HG03280 (cell line): Measurements from ENCODE around the gene ARL4D.
"Not testable (repeated sequence)": the region's sequence is repeated elsewhere in the genome, so short reads cannot be mapped to it uniquely, and the experiment has no call there.

ENCODE experiments used
- ATAC-seq: cut with Tn5 transposase; IDR thresholded peaks from one replicate; pipeline ENCODE4 v1.9.1; 2021; ENCODE audit warnings: mild to moderate bottlenecking, moderate library complexity; ENCODE audit not compliant: unreplicated experiment

ARL4D gene

DNA sequence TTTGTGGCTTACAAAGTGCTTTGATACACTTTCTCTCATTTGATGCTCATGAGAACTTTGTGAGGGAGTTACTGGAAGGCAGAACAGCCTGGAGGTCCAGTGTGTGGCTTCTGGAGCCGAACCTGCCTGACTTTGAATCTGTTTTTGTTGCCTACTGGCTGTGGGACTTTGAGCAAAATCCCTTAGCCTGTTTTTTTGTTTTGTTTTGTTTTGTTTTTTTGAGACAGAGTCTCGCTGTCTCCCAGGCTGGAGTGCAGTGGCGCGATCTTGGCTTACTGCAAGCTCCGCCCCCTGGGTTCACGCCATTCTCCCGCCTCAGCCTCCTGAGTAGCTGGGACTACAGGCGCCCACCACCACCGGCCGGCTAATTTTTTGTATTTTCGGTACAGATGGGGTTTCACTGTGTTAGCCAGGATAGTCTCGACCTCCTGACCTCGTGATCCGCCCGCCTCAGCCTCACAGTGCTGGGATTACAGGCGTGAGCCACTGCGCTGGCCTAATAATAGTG is 20.6 kb downstream of the ARL4D start:
- ATAC-seq: not testable (repeated sequence)

DNA sequence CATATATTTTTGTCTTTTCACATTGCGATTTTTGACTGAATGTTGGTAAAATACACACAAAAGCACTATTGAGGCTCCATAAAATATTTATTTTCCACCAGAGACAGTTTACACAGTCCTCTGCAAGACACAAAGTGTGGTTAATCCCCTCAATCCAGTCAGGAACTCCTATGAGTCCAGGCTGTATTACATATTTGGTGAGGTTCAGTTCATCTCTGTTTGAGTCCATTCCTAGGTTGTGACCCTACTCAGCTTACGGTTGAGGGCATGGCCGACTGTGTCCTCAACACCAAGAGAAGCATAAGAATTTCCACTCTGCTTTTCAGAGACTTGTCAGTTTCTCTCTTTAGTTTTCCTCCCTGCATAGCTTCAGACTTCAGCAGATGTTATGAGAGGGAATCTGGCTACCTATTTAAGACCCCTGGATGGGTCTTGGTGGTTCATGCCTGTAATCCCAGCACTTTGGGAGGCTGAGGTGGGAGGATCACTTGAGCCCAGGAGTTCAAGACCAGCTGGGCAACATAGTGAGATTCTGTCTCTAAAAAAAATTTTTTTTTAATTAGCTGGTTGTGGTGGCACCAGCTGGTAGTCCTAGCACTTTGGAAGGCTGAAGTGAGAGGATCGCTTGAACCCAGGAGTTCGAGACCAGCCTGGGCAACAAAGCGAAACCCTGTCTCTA is 25.1 kb downstream of the ARL4D start:
- ATAC-seq: no peak

DNA sequence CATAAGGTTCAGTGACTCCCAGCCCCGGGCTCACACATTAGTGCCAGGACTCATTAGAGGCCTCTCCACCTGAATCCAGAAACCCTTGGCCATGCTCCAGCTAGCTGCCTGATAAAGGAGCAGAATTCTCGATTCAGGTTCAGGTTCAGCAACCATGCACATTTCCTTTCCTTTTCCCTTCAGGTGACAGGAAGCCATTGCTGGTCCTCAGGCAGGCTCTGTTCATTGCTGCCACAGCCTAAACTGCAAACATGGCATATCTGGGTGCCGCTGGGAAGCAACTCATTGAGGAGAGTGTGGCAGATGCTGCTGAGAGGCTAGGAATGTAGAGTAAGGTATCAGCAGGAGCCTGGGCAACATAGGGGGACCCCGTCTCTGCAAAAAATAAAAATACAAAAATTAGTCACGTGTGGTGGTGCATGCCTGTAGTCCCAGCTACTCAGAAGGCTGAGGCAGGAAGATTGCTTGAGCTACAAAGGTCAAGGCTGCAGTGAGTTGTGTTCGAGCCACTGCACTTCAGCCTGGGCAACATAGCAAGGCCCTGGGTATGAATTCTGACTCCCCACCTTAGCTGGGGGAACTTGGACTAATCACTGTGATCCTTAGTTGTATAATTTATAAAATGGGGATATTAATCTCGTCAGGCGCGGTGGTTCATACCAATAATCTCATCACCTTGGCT is 28.7 kb downstream of the ARL4D start:
- ATAC-seq: no peak

DNA sequence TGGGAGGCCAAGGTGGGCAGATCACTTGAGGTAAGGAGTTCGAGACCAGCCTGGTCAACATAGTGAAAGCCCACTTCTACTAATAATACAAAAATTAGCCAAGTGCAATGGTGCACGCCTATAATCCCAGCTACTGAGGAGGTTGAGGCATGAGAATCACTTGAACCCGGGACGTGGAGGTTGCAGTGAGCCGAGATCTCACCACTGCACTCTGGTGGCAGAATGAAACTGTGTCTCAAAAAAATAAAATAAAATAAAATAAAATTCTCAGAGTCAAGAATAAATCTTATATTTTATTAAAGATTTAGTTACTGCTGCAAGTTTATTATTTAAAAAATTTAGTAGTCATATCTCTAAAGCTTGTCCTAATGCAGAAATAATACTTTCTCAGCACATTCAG is 29.7 kb downstream of the ARL4D start:
- ATAC-seq: no peak

DNA sequence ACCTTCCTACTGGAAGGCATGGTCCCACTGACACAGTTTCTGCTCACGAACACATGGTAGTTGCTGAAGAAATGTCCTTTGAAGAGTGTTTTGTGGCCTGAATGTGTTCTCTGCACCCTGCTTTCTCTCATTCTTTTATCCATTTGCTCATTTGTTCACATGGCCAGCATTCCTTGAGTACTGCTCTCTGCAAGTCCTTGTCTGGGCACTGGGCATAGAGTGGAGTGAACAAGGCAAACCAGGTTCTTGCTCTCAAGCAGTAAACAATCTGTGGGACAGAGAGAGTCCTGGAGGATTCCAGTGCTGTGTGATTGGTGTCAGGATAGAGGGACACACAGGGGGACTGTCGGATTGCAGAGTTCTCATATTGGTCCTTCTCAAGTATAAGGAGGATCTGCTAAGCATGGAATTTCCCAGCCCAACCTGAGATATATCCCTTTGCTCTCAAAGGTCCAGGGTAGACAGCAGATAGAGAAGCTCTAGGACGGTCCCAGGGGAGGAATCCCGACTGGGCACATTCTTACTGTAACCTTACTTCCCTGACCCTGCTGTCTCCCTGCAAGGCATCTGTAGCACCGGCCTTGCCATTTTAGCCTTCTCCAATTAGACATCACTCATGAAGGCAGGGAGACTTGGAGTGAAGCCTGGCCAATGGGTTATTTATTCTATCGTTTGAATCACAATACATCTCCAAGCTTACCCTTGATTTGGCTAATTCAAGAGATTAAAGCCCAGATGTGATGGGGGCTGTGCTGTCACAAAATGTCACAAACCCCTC is 32.3 kb downstream of the ARL4D start:
- ATAC-seq: no peak

DNA sequence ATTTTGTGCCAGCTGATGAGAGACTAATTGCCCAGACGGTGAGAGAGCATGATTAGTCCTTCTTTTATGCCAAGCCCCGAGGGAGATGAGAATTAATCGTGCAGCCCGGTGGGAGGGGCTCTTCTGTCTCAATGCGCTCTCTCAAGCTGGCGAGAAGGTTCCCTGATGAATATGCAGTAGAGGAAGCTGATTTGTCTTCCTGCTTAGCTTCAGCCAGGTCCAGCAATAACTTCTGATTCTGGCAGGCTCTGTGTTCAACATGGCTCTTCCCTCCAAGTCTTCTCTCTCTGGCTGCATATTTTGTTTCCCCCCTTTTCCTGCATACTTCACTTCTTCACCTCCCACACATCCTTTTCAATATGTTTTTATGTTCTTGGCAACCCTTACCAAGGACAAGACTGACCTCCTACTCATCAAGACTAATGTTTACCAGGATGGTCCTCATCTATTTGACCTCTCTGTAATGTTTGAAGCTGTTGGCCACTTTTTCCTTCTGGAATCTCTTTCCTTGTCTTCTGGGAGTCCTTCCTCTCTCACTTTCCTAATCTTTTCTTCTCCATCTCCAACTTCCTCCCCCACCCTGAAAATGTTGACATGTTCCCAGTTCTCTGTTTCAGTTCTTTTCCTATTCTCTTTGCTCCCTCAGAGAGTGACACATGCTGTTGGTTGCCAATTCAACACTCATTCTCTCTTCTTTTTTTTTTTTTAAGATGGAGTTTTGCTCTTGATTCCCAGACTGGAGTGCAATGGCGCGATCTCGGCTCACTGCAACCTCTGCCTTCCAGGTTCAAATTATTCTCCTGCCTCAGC is 33.1 kb downstream of the ARL4D start:
- no peak for ATAC-seq

DNA sequence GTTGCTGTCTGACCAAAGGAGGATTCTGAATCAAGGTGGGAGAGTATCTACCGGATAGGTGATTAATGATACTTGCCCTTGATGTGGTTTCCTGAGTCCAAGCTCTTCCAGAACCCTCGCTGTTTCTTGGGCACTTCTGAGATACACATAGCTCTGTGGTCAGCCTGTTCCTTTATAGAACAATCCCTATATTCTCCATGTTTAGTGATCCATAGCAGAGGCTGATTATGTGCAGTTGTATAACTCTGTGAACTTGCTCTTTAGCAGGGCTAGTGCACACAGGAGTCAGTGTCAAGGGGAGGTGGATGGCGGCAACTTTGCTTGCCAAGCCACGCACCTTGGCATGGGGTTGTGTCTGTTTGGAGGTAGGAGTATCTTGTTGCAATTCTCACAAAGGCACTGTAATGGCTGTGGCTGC is 36.1 kb downstream of the ARL4D start:
- ATAC-seq: no peak

DNA sequence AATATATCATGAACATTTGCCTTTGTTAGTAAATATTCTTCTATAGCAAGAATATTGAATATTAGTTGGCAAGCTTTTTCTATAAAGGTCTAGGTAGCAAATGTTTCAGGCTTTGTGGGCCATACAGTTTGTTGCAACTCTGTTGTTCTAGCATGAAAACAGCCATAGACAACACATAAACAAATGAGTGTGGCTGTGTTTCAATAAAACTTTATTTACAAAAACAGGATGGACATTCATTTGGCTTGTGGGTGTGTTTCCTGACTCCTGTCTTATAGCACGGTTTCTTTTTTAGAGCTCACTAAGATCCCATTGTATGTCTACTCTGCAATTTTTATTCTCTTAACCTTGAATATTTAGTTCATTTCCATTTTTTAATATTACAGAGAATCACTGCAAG is 39.0 kb downstream of the ARL4D start:
- no peak for ATAC-seq

DNA sequence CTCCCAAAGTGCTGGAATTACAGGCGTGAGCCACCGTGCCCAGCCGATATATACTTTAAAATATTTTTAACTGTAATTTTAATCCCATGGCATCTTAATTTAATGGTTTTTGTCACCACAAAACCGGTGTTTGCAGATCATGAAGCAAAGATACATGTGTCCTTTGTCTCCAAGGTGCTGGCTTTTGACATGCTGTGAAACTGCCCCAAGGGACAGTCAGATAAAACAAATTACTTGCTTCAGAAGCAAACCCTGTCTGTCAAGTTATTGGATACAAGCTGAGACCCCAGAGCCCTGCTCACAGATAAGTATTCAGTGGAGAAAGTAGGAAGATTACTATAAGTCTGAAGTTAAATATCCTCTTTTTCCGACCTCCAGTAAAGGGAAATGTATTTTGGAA is 39.8 kb downstream of the ARL4D start:
- no peak for ATAC-seq

DNA sequence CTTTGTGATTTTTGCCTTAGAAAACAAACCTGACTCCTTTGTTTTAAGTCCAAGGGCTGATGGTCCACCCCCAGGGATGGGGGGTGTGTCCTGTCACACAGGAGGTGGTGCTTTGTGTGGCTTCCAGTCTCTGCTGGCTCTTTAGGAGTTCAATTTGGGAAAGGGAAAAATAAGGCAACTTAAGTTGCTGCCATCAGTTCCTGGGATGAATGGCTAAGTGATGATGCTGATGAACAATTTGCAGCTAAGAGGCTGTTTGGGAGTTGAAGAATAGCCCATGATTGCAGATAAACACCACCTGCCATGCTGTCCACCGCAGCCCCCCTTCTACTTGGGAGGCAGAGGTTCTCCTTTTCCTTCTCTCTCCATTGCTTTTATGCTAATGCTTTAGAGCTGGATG is 40.2 kb downstream of the ARL4D start:
- no peak for ATAC-seq

DNA sequence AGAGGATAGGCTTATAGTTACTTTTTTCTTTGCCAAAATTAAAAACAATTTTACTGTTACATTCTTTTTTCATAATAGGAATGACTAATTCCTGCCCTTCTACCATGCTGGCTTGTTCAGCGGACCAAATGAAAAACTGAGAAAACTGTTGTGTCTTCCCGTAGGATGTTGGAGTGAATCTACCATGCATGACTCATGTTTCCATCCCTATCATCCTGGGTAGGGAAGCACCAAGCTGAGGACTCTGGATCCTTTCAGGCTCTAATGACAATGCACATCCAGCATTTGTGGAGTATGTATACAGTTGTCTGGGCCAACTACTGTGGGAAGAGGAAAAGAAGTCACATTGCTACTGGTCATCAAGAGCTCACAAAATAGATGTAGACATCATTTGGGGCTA is 43.9 kb downstream of the ARL4D start:
- no peak for ATAC-seq

DNA sequence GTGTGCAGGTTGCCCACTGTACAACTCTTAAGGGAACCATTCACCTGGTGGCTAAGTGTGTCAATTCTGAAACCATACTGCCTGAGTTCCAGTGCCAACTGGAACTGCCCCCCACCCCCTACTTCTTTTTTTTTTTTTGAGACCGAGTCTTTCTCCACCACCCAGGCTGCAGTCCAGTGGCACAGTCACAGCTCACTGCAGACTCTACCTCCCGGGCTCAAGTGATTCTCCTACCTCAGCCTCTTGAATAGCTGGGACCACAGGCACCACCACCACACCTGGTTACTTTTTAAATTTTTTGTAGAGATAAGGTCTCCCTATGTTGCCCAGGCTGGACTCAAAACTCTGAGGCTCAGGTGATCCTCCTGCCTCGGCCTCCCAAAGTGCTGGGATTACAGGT is 44.6 kb downstream of the ARL4D start:
- no peak for ATAC-seq

DNA sequence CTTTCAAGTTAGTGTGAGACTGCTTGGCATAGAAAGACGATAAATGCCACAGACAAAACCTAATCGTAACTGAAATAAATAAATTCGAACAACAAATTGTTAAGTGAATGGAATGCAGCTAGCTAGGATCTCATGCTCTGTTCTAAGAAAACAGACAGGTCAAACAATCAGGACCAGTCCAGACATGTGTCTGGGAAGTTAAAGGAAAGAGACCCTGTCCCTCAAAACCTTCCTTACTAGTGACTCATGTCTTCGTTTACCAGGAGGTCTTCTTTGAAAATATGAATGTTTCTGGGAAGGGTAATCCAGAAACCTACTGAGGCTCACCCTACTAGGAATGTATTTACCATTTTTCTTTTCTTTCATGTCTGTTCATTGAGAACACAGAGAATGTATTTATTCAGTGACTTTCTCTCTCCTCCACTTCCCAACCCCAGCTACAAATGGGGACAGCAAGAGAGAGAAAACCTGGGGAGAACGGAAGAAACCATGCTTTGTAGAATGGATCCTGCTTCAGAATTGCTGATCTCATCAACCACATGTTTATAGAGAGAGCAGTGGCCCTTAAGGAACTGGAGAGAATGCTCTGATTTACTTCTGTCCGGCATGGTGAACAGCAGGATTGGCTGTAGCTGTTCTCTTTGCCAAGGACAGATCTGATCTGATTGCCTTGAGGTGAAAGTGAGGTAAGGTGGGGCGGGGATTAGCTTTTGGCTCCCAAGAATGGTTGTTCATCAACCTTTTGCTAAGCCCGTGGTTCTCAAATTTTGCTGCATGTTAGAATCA is 45.6 kb downstream of the ARL4D start:
- no peak for ATAC-seq

DNA sequence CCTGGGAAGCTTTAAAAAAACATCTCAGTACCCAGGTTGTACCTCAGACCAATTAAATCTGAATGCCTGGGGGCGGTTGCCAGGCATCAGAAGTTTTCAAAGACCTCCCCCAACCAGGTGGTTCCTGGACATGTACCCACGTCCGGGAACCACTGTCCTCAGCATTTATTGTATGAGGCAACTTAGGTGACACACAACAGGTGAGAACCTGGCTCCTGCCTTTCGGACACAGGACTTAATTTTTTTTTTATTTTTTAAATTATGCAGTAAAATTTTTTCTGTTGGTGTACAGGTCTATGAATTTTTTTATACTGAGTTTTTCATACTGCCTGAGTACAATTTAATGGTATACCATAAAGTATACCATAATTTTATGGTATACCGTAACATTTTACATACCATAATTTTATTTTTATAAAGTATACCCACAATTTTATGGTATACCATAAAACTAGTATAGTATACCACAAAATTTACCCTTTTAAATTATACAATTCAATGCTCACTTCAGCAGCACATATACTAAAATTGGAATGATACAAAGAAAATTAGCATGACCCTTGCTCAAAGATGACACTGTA is 46.3 kb downstream of the ARL4D start:
- no peak for ATAC-seq

DNA sequence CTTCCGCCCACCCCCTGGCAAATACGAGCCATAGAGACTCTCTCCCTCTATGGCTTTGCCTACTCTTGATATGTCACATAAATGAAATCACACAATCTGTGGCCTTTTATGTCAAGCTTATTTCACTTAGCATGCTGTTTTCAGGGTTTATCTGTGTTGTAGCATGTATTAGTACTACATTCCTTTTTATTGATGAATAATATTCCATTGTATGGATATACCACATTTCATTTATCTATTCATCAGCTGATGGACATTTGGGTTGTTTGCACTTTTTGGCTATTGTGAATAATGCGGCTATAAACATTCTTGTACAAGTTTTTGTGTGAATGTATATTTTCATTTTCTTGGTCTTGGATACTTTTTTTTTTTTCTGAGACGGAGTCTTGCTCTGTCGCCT is 48.0 kb downstream of the ARL4D start:
- no peak for ATAC-seq

DNA sequence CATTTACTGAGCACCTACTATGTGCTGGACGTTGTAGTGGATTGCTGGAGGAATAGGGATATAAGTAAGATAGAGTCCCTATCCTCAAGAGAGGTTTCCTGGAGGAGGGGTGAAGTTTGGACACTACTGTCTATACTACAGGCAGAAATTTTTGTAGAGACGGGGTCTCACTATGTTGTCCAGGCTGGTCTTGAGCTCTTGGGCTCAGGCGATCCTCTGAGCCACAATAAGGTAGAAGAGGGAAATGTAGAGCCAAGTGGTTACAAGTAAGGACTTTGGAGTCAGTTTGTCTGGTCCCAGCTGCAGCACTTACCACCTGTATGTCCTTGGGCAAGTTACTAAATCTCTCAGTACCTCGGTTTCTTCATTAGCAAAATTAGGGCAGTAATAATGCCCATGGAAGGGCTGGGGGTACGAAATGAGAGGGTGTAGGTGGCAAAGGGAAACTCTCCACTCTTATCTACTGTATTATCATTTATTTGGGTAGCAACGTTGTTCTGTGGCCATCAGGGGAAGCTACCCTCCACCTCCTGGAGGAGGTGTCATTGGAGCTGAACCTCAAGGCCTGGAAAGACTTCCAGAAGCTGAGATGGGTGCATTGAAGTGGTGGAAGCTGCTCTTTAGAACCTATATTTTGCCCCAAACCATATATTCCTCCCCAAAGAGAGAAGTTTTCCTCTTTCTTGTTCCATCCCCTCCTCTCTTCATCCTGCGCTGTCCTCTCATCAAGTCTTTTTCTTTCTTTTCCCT is 50.1 kb downstream of the ARL4D start:
- ATAC-seq: no peak

DNA sequence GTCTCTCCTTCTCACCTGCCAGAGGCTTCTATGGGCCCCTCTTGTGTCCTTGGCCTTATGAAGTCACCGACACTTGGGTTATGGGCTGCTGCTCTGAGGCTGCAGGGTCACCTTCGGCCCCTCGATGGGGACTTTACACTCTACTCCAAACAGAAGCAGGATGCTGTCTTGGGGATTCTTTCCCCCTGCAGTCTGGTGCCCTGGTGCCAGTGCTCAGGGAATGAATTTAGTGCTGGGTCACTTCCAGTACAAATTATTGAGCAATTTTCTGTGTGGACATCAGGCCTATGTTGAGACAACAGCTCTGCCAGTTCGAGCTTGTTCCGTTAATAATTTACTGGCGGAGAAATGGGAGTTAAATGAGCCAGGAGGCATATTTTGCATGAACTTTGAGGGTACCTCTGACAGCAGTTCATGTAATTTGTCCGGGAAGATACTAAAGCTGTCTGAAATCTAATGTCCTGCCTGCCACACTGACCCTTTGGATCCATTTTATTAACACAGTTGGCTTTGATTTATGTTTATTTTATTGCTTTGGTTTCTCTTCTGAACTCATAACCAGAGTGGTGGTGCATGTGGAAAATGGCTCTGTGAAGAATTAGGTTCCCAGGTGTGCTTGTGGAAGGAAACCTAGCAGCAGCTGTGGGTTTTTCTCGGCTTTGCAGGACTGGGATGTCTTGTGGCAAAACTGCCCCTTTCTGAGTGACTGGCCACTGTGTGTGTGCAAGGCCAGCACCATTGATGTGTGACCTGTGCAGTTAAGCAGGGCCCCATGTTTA is 50.9 kb downstream of the ARL4D start:
- ATAC-seq: no peak
